ENCODE data around the gene MRPL36.
"Not testable (repeated sequence)": the region's sequence is repeated elsewhere in the genome, so short reads cannot be mapped to it uniquely, and the experiment has no call there.

Gene MRPL36

DNA sequence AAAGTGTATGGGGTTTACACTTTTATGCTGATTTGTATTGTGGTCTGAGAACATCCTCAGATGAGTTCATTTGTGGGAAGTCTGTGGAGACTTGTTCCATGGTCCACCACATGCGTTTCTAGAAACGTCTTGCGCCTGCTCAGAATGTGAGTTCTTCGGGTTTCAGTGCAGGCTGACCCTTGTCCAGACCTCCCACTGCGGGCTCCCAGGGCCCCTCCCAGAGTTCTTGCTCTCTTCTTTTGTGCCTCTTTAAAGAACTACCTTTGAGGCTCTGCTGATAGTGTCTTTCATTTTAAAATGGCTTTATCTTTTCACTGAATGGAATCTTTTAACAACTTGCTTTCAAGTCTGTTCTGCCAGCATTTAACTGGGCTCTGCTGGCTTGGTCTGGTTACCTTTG, 19.1 kb upstream of the MRPL36 start:
- no peak overlapping the region for H3K4me3 ChIP-seq (ENCODE audit: low read depth, low read length)
- no peak for DNase-seq (ENCODE audit: low read depth)
- TF ChIP-seq, protein P1, sequence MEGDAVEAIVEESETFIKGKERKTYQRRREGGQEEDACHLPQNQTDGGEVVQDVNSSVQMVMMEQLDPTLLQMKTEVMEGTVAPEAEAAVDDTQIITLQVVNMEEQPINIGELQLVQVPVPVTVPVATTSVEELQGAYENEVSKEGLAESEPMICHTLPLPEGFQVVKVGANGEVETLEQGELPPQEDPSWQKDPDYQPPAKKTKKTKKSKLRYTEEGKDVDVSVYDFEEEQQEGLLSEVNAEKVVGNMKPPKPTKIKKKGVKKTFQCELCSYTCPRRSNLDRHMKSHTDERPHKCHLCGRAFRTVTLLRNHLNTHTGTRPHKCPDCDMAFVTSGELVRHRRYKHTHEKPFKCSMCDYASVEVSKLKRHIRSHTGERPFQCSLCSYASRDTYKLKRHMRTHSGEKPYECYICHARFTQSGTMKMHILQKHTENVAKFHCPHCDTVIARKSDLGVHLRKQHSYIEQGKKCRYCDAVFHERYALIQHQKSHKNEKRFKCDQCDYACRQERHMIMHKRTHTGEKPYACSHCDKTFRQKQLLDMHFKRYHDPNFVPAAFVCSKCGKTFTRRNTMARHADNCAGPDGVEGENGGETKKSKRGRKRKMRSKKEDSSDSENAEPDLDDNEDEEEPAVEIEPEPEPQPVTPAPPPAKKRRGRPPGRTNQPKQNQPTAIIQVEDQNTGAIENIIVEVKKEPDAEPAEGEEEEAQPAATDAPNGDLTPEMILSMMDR (IDR thresholded peaks at IDR 0.05; ENCODE audit: control insufficient read depth, extremely low read depth, insufficient read depth): no peak

- DNase-seq (ENCODE audit: low read depth): no peak
- H3K4me3 ChIP-seq (ENCODE audit: low read depth, low read length): no peak overlapping the region
- TF ChIP-seq, protein P1 (IDR thresholded peaks at IDR 0.05; ENCODE audit: control insufficient read depth, extremely low read depth, insufficient read depth): no peak
These were observed 17.8 kb upstream of the MRPL36 start for GRCh38 chr5:1817261-1818043.

DNA sequence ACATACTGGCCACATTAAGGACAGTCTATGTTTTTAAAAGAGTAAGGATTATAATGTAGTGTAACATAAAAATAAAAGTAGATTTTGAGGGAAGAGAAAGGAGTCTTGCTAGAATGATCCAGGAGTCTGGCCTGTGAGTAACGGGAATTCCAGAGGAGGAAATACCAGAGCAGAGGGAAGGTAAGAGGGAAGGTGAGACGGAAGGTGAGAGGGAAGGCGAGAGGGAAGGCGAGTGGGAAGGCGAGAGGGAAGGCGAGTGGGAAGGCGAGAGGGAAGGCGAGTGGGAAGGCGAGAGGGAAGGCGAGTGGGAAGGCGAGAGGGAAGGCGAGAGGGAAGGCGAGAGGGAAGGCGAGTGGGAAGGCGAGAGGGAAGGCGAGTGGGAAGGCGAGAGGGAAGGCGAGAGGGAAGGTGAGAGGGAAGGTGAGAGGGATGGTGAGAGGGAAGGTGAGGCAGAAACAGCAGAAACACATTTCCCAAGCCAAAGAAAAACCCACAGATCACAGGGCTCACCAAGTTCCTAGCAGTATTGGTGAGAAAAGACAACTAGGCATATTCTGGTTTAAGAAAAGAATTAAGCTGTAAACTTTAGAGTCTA, 17.0 kb upstream of the MRPL36 start:
- not testable (repeated sequence) for H3K4me3 ChIP-seq (ENCODE audit: low read depth, low read length); DNase-seq (ENCODE audit: low read depth)

- TF ChIP-seq, protein P1 (IDR thresholded peaks at IDR 0.05; ENCODE audit: control insufficient read depth, extremely low read depth, insufficient read depth): no peak
- no peak overlapping the region for H3K4me3 ChIP-seq (ENCODE audit: low read depth, low read length)
- DNase-seq (ENCODE audit: low read depth): no peak
These were observed 16.2 kb upstream of the MRPL36 start for GRCh38 chr5:1815881-1816292.

DNA sequence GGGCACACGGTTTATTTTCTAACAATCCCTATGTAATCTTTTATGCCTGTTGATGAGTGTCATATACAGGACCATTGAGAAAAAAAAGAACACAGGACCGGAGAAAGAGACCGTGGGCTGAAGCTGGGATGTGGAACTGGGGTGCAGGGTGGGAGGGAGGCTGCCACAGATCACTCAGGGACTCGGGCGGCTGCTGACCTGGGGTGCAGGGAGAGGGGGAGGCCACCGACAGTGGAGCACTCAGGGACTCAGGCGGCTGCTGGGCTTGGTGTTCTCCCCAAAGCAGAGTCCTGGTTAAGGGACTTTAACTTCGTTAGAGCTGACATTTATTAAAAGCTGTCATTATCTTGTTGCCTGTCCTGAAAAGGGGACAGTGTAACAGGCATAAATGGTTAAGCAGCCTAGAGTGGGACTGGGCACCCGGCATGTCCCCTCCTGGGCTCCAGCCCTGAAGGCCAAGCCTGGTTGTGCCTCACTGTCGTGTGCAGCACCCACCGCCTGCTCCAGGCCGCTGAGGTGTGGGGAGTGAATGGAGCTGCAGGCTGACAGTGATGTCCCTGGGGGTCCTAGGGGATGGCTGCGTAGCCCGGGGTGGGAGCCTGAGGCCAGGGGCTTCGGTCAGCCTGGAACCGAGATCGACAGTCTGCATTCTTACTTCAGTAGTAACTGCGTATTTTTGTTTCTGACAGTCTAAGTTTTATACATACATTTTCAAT, 15.6 kb upstream of the MRPL36 start:
- DNase-seq (ENCODE audit: low read depth): no peak
- H3K4me3 ChIP-seq (ENCODE audit: low read depth, low read length): no peak overlapping the region
- TF ChIP-seq, protein P1 (IDR thresholded peaks at IDR 0.05; ENCODE audit: control insufficient read depth, extremely low read depth, insufficient read depth): no peak

GRCh38 chr5:1814183-1815020, 14.8 kb upstream of the MRPL36 start:
- TF ChIP-seq, protein P1 (IDR thresholded peaks at IDR 0.05; ENCODE audit: control insufficient read depth, extremely low read depth, insufficient read depth): no peak

More at GRCh38 chr5:1814183-1815020, 14.8 kb upstream of the MRPL36 start:
- DNase-seq (ENCODE audit: low read depth): no peak
- H3K4me3 ChIP-seq (ENCODE audit: low read depth, low read length): no peak overlapping the region
